Measurements from ENCODE around the gene RTKN. TPM values are rescaled to one million over a fixed set of nuclear protein-coding genes. Genes with fewer than 3 reads are reported as not detected.

The RTKN gene
- polyA plus RNA-seq, 1 of the 3 experiments (the other 2 are of a cell fraction): 22.6 TPM

DNA sequence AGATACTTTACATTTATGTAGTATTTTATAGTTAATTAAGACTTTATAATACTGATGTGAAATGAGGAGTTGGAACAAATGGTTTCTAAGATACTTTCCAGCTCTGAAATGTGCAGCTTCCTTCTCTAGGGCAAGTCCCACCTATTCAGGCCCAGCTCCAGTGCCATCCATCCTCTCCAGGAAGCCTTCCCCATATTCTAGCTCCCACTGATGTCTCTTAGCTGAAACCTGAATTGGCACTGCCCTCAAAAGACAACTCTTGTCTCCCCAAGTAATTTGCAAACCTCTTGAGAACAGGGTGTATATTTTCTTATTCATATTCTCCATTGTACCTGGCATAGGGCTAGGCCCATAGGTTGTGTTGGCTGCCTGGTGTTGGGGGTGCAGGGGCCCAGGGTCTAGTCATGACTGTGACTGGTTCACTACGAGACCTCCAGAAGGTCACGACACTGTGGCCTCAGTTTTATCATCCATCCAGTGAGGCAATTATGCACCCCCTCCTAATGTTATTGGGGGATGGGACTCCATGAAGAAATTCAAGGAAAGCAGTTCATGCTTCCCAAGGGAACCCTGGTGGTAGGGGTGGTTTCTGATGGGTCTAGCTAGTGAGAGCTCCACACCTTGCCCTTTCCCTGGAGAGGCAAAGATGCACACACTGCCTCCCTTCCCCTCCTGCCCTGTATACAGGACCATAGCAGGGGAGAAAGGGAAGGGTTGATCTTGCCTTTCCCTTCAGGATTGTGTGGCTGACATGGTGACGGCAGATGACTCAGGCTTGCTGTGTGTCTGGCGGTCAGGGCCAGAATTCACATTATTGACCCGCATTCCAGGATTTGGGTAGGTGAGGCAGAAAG is 17.4 kb downstream of the RTKN start:
- no peak overlapping the region for H3K9ac ChIP-seq
- TF ChIP-seq EZH2phosphoT487 (IDR thresholded peaks at IDR 0.05; ENCODE audit: borderline replicate concordance, low read depth) (no peak), JUND (IDR thresholded peaks at IDR 0.05) (0 out of 2 replicates have a peak, but pooled peaks have one; percentile 3), TEAD4 (IDR thresholded peaks at IDR 0.05; ENCODE audit: borderline replicate concordance, insufficient read depth) (no peak)
- TF ChIP-seq, protein P1, sequence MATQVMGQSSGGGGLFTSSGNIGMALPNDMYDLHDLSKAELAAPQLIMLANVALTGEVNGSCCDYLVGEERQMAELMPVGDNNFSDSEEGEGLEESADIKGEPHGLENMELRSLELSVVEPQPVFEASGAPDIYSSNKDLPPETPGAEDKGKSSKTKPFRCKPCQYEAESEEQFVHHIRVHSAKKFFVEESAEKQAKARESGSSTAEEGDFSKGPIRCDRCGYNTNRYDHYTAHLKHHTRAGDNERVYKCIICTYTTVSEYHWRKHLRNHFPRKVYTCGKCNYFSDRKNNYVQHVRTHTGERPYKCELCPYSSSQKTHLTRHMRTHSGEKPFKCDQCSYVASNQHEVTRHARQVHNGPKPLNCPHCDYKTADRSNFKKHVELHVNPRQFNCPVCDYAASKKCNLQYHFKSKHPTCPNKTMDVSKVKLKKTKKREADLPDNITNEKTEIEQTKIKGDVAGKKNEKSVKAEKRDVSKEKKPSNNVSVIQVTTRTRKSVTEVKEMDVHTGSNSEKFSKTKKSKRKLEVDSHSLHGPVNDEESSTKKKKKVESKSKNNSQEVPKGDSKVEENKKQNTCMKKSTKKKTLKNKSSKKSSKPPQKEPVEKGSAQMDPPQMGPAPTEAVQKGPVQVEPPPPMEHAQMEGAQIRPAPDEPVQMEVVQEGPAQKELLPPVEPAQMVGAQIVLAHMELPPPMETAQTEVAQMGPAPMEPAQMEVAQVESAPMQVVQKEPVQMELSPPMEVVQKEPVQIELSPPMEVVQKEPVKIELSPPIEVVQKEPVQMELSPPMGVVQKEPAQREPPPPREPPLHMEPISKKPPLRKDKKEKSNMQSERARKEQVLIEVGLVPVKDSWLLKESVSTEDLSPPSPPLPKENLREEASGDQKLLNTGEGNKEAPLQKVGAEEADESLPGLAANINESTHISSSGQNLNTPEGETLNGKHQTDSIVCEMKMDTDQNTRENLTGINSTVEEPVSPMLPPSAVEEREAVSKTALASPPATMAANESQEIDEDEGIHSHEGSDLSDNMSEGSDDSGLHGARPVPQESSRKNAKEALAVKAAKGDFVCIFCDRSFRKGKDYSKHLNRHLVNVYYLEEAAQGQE (IDR thresholded peaks at IDR 0.05; ENCODE audit: low read depth, low read length): no peak
- ChIA-PET POLR2A (interaction anchor here (1.0 to 2.7 kb wide), 2 partner anchors 15 to 34 kb away, joined by 3 to 15 read pairs; partner anchors contain the start of gene WBP1), CTCF (interaction anchor here (1.1 kb wide), 1 partner anchor 14 kb away, joined by 3 read pairs; no protein-coding TSS in a partner anchor)
- peaks cover 6 to 37% of the 10 kb centered on the region in 2 experiments for H3K36me3 ChIP-seq (replicated peaks in 1 of 2; ENCODE audit: control insufficient read depth in 1 of 2, insufficient read depth in 2 of 2, low read length in 1 of 2)
- H3K79me2 ChIP-seq (ENCODE audit: insufficient read depth): no peaks in the 10 kb centered on the region
- H3K4me3 ChIP-seq (ENCODE audit: low read depth in 2 of 2, low read length in 1 of 2): no peak overlapping the region
- no peak overlapping the region for H3K4me2 ChIP-seq
- no peaks in the 10 kb centered on the region for H3K27me3 ChIP-seq (ENCODE audit: insufficient read depth)
- H4K20me1 ChIP-seq (ENCODE audit: insufficient read depth): no peaks in the 10 kb centered on the region
- peaks cover 8% of the 10 kb centered on the region for H3F3A ChIP-seq (replicated peaks; ENCODE audit: insufficient read depth)
- H3K9me3 ChIP-seq: no peaks in the 10 kb centered on the region
- no peak overlapping the region for H2AFZ ChIP-seq (ENCODE audit: low read depth)
- H3K4me1 ChIP-seq (ENCODE audit: control insufficient read depth in 1 of 2, insufficient read depth in 2 of 2, low read depth in 1 of 2, low read length in 1 of 2): peaks cover 0 to 16% of the 10 kb centered on the region in 2 experiments; a peak in 1 of 4 replicates
- 88% methylated on average over 5 of the region's 5 CpGs for WGBS (ENCODE audit: low lambda C conversion rate)
- no peaks in the 10 kb centered on the region for H3K9me2 ChIP-seq
- DNase-seq: no peak
- no peak overlapping the region for H3K27ac ChIP-seq (ENCODE audit: low read depth in 2 of 2, low read length in 1 of 2)

DNA sequence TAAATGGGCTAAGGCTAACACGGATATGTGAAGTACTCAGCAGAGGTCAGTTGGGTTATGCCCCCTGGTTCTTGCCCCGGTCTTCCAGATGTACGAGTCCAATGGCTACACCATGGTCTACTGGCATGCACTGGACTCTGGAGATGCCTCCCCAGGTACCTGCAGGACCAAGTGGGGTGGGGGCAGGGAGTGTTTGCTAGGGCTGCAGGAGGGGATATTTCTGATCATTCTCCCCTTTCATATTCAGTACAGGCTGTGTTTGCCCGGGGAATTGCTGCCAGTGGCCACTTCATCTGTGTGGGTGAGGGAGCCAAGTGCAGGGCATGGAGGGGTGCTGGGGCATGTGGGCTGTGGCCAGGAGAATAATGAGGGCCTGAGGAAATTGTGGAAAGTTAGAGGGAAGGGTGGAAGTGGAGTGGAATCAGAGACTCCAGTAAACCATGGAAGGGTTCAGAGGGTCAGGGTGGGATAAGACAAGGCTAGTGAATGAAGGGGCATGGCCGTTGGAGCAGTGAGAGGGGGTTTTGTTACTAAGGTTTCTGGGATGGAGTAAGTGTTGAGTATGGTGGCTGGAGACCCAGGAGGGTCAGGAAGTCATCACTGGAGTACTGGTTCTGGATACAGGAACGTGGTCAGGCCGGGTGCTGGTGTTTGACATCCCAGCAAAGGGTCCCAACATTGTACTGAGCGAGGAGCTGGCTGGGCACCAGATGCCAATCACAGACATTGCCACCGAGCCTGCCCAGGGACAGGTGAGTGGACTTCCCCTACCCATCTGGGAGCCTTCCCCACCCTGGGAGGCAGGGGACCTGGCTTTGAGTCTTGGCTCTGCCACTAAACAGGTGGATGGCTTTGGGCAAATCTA is 18.3 kb downstream of the RTKN start:
- peaks cover 0 to 16% of the 10 kb centered on the region in 2 experiments; a peak in 1 of 4 replicates for H3K4me1 ChIP-seq (ENCODE audit: control insufficient read depth in 1 of 2, insufficient read depth in 2 of 2, low read depth in 1 of 2, low read length in 1 of 2)
- no peak overlapping the region for H3K4me3 ChIP-seq (ENCODE audit: low read depth in 2 of 2, low read length in 1 of 2)
- peaks cover 8% of the 10 kb centered on the region for H3F3A ChIP-seq (replicated peaks; ENCODE audit: insufficient read depth)
- H2AFZ ChIP-seq (ENCODE audit: low read depth): no peak overlapping the region
- no peaks in the 10 kb centered on the region for H3K27me3 ChIP-seq (ENCODE audit: insufficient read depth)
- no peaks in the 10 kb centered on the region for H4K20me1 ChIP-seq (ENCODE audit: insufficient read depth)
- WGBS (ENCODE audit: low lambda C conversion rate): 89% methylated on average over 8 of the region's 9 CpGs
- peaks cover 6 to 30% of the 10 kb centered on the region in 2 experiments for H3K36me3 ChIP-seq (replicated peaks in 1 of 2; ENCODE audit: control insufficient read depth in 1 of 2, insufficient read depth in 2 of 2, low read length in 1 of 2)
- H3K27ac ChIP-seq (ENCODE audit: low read depth in 2 of 2, low read length in 1 of 2): no peak overlapping the region
- H3K9ac ChIP-seq: no peak overlapping the region
- DNase-seq: peak; percentile 5
- H3K4me2 ChIP-seq: no peak overlapping the region
- ChIA-PET CTCF (interaction anchor here (1.0 to 3.8 kb wide), 5 partner anchors 10 to 108 kb away, joined by 3 to 22 read pairs (median 4); partner anchors contain the start of gene INO80B), POLR2A (interaction anchor here (1.0 to 3.1 kb wide), 3 partner anchors 35 to 49 kb away, joined by 3 to 28 read pairs (median 3); partner anchors contain the start of gene WBP1)
- no peaks in the 10 kb centered on the region for H3K9me3 ChIP-seq
- H3K9me2 ChIP-seq: no peaks in the 10 kb centered on the region
- H3K79me2 ChIP-seq (ENCODE audit: insufficient read depth): no peaks in the 10 kb centered on the region
- TF ChIP-seq, protein P2, sequence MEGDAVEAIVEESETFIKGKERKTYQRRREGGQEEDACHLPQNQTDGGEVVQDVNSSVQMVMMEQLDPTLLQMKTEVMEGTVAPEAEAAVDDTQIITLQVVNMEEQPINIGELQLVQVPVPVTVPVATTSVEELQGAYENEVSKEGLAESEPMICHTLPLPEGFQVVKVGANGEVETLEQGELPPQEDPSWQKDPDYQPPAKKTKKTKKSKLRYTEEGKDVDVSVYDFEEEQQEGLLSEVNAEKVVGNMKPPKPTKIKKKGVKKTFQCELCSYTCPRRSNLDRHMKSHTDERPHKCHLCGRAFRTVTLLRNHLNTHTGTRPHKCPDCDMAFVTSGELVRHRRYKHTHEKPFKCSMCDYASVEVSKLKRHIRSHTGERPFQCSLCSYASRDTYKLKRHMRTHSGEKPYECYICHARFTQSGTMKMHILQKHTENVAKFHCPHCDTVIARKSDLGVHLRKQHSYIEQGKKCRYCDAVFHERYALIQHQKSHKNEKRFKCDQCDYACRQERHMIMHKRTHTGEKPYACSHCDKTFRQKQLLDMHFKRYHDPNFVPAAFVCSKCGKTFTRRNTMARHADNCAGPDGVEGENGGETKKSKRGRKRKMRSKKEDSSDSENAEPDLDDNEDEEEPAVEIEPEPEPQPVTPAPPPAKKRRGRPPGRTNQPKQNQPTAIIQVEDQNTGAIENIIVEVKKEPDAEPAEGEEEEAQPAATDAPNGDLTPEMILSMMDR (IDR thresholded peaks at IDR 0.05): no peak
- TF ChIP-seq, protein P1 (IDR thresholded peaks at IDR 0.05; ENCODE audit: low read depth, low read length): no peak
- TF ChIP-seq, protein P3, sequence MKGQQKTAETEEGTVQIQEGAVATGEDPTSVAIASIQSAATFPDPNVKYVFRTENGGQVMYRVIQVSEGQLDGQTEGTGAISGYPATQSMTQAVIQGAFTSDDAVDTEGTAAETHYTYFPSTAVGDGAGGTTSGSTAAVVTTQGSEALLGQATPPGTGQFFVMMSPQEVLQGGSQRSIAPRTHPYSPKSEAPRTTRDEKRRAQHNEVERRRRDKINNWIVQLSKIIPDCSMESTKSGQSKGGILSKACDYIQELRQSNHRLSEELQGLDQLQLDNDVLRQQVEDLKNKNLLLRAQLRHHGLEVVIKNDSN (IDR thresholded peaks at IDR 0.05; ENCODE audit: borderline replicate concordance, low read depth): no peak
- TF ChIP-seq RXRA (IDR thresholded peaks at IDR 0.05; ENCODE audit: borderline replicate concordance, low read depth) (no peak), EZH2phosphoT487 (IDR thresholded peaks at IDR 0.05; ENCODE audit: borderline replicate concordance, low read depth) (no peak)
- TF ChIP-seq, protein P4, sequence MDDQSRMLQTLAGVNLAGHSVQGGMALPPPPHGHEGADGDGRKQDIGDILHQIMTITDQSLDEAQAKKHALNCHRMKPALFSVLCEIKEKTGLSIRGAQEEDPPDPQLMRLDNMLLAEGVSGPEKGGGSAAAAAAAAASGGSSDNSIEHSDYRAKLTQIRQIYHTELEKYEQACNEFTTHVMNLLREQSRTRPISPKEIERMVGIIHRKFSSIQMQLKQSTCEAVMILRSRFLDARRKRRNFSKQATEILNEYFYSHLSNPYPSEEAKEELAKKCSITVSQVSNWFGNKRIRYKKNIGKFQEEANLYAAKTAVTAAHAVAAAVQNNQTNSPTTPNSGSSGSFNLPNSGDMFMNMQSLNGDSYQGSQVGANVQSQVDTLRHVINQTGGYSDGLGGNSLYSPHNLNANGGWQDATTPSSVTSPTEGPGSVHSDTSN (IDR thresholded peaks at IDR 0.05): no peak
